ENCODE results near the gene CSNK1G2. TPM values are rescaled to one million over a fixed set of nuclear protein-coding genes. Genes with fewer than 3 reads are reported as not detected.

CSNK1G2 gene
- total and polyA plus RNA-seq, 2 of the 13 experiments (the other 11 are each of a cell fraction or from before 2014, with no cell fraction given): 53.8 to 72.5 TPM

DNA sequence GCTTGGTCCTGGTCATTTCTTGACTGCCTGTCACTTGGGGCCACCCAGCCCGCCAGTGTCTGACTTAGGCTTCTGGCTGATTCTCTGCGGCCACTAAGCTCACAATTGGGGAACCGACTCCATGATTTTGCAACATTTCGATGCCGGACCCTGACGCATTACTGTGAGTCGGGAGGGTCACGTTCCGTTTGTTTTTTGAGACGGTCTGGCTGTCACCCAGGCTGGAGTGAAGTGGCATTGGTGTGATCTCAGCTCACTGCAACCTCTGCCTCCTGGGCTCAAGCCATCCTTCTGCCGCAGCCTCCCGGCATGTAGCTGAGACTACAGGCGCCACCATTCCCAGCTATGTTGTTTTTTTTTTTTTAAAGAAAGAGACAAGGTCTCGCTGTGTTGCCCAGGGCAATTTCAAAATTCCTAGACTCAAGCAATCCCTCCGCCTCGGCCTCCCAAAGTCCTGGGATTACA lies 39.0 kb upstream of the CSNK1G2 start (continued):
- TF ChIP-seq MIER3 (CRISPR knock-in tag; IDR thresholded peaks at IDR 0.05; ENCODE audit: borderline replicate concordance): peak; percentile 28; the same call in 1 of the 2 replicates
- TF ChIP-seq KLF13 (CRISPR knock-in tag; IDR thresholded peaks at IDR 0.05): no peak
- peak; percentile 14; the same call in 1 of the 2 replicates for TF ChIP-seq GATAD1 (CRISPR knock-in tag; IDR thresholded peaks at IDR 0.05)
- 0 out of 2 replicates have a peak, but pooled peaks have one; percentile 37 for TF ChIP-seq RFXAP (CRISPR knock-in tag; IDR thresholded peaks at IDR 0.05; ENCODE audit: borderline replicate concordance)
- TF ChIP-seq XBP1 (CRISPR knock-in tag; IDR thresholded peaks at IDR 0.05): no peak
- peak; percentile 40; the same call in 1 of the 2 replicates for TF ChIP-seq MYC (CRISPR knock-in tag; IDR thresholded peaks at IDR 0.05; ENCODE audit: borderline replicate concordance)
- TF ChIP-seq, protein P1, sequence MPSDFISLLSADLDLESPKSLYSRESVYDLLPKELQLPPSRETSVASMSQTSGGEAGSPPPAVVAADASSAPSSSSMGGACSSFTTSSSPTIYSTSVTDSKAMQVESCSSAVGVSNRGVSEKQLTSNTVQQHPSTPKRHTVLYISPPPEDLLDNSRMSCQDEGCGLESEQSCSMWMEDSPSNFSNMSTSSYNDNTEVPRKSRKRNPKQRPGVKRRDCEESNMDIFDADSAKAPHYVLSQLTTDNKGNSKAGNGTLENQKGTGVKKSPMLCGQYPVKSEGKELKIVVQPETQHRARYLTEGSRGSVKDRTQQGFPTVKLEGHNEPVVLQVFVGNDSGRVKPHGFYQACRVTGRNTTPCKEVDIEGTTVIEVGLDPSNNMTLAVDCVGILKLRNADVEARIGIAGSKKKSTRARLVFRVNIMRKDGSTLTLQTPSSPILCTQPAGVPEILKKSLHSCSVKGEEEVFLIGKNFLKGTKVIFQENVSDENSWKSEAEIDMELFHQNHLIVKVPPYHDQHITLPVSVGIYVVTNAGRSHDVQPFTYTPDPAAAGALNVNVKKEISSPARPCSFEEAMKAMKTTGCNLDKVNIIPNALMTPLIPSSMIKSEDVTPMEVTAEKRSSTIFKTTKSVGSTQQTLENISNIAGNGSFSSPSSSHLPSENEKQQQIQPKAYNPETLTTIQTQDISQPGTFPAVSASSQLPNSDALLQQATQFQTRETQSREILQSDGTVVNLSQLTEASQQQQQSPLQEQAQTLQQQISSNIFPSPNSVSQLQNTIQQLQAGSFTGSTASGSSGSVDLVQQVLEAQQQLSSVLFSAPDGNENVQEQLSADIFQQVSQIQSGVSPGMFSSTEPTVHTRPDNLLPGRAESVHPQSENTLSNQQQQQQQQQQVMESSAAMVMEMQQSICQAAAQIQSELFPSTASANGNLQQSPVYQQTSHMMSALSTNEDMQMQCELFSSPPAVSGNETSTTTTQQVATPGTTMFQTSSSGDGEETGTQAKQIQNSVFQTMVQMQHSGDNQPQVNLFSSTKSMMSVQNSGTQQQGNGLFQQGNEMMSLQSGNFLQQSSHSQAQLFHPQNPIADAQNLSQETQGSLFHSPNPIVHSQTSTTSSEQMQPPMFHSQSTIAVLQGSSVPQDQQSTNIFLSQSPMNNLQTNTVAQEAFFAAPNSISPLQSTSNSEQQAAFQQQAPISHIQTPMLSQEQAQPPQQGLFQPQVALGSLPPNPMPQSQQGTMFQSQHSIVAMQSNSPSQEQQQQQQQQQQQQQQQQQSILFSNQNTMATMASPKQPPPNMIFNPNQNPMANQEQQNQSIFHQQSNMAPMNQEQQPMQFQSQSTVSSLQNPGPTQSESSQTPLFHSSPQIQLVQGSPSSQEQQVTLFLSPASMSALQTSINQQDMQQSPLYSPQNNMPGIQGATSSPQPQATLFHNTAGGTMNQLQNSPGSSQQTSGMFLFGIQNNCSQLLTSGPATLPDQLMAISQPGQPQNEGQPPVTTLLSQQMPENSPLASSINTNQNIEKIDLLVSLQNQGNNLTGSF (CRISPR knock-in tag; IDR thresholded peaks at IDR 0.05): 0 out of 2 replicates have a peak, but pooled peaks have one; percentile 25
- TF ChIP-seq, protein P2, sequence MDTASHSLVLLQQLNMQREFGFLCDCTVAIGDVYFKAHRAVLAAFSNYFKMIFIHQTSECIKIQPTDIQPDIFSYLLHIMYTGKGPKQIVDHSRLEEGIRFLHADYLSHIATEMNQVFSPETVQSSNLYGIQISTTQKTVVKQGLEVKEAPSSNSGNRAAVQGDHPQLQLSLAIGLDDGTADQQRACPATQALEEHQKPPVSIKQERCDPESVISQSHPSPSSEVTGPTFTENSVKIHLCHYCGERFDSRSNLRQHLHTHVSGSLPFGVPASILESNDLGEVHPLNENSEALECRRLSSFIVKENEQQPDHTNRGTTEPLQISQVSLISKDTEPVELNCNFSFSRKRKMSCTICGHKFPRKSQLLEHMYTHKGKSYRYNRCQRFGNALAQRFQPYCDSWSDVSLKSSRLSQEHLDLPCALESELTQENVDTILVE (CRISPR knock-in tag; IDR thresholded peaks at IDR 0.05): peak; percentile 15; the same call in 1 of the 2 replicates
- no peak for TF ChIP-seq PLRG1 (conservative IDR thresholded peaks at IDR 0.05)
- TF ChIP-seq KDM4B (CRISPR knock-in tag; IDR thresholded peaks at IDR 0.05): no peak
- TF ChIP-seq, protein P3, sequence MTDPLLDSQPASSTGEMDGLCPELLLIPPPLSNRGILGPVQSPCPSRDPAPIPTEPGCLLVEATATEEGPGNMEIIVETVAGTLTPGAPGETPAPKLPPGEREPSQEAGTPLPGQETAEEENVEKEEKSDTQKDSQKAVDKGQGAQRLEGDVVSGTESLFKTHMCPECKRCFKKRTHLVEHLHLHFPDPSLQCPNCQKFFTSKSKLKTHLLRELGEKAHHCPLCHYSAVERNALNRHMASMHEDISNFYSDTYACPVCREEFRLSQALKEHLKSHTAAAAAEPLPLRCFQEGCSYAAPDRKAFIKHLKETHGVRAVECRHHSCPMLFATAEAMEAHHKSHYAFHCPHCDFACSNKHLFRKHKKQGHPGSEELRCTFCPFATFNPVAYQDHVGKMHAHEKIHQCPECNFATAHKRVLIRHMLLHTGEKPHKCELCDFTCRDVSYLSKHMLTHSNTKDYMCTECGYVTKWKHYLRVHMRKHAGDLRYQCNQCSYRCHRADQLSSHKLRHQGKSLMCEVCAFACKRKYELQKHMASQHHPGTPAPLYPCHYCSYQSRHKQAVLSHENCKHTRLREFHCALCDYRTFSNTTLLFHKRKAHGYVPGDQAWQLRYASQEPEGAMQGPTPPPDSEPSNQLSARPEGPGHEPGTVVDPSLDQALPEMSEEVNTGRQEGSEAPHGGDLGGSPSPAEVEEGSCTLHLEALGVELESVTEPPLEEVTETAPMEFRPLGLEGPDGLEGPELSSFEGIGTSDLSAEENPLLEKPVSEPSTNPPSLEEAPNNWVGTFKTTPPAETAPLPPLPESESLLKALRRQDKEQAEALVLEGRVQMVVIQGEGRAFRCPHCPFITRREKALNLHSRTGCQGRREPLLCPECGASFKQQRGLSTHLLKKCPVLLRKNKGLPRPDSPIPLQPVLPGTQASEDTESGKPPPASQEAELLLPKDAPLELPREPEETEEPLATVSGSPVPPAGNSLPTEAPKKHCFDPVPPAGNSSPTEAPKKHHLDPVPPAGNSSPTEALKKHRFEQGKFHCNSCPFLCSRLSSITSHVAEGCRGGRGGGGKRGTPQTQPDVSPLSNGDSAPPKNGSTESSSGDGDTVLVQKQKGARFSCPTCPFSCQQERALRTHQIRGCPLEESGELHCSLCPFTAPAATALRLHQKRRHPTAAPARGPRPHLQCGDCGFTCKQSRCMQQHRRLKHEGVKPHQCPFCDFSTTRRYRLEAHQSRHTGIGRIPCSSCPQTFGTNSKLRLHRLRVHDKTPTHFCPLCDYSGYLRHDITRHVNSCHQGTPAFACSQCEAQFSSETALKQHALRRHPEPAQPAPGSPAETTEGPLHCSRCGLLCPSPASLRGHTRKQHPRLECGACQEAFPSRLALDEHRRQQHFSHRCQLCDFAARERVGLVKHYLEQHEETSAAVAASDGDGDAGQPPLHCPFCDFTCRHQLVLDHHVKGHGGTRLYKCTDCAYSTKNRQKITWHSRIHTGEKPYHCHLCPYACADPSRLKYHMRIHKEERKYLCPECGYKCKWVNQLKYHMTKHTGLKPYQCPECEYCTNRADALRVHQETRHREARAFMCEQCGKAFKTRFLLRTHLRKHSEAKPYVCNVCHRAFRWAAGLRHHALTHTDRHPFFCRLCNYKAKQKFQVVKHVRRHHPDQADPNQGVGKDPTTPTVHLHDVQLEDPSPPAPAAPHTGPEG (CRISPR knock-in tag; IDR thresholded peaks at IDR 0.05): peak; percentile 86
- TF ChIP-seq WIZ (CRISPR knock-in tag; IDR thresholded peaks at IDR 0.05): 0 out of 2 replicates have a peak, but pooled peaks have one; percentile 36
- no peak for TF ChIP-seq RFX1 (IDR thresholded peaks at IDR 0.05)
- no peak for TF ChIP-seq MED13 (CRISPR knock-in tag; IDR thresholded peaks at IDR 0.05)
- no peak for TF ChIP-seq ZSCAN12 (CRISPR knock-in tag; IDR thresholded peaks at IDR 0.05)
- TF ChIP-seq ZNF670 (CRISPR knock-in tag; IDR thresholded peaks at IDR 0.05; ENCODE audit: borderline replicate concordance): no peak
- peak; percentile 42 for TF ChIP-seq SALL1 (CRISPR knock-in tag; IDR thresholded peaks at IDR 0.05)
- peak; percentile 31; the same call in 1 of the 2 replicates for TF ChIP-seq SOX5 (CRISPR knock-in tag; IDR thresholded peaks at IDR 0.05; ENCODE audit: borderline replicate concordance)
